ENCODE results near the gene ZNF592. TPM values are rescaled to one million over a fixed set of nuclear protein-coding genes. Genes with fewer than 3 reads are reported as not detected.

The ZNF592 gene
- total RNA-seq, 1 experiment from 2014 or later = 34.6 TPM

DNA sequence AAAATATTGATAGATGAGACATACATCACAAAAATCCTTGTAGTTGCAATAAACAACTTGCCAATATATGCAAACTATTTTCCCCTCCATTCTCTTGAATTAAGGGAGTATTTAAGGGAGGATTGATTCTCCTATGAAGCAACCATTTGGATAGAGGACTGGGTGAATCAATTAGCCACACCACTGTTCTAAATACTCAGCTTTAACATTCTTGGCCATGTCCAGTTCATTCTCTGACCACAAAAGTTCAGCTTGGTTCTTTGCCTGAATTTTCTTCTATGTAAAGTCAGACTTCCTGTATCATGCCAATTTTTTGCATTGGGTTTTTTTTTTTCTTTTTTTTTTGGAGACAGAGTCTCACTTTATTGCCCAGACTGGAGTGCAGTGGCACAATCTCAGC is 16.6 kb upstream of the ZNF592 start:
- Histone ChIP-seq H3K23ac (ENCODE audit: insufficient read length, low read depth, low read length) (no peak overlapping the region), H4K8ac (replicated peaks; ENCODE audit: insufficient read length, low read depth, low read length) (no peak overlapping the region), H3K9me3 (ENCODE audit: control insufficient read depth, low read depth, low read length) (no peaks in the 10 kb centered on the region), H4K20me1 (ENCODE audit: control insufficient read depth, insufficient read depth, insufficient read length) (no peaks in the 10 kb centered on the region), H3K4ac (ENCODE audit: low read depth, low read length) (no peak overlapping the region), H2BK15ac (ENCODE audit: low read depth, low read length) (no peak overlapping the region), H2AK5ac (ENCODE audit: insufficient read length, low read length) (no peak overlapping the region), H2BK20ac (ENCODE audit: low read depth, low read length, poor library complexity, severe bottlenecking) (no peak overlapping the region), H3K9ac (ENCODE audit: extremely low read depth, insufficient read length, low read length) (no peak overlapping the region), H2BK5ac (ENCODE audit: insufficient read length, low read length) (no peak overlapping the region), H3K79me1 (ENCODE audit: insufficient read depth, low read depth, low read length, poor library complexity, severe bottlenecking) (no peaks in the 10 kb centered on the region), H2AFZ (ENCODE audit: low read length) (no peak overlapping the region), H3K14ac (ENCODE audit: insufficient read depth, low read length) (no peak overlapping the region), H4K91ac (ENCODE audit: insufficient read length, low read depth, low read length) (no peak overlapping the region), H3K23me2 (ENCODE audit: insufficient read length, low read depth, low read length, poor library complexity, severe bottlenecking) (no peaks in the 10 kb centered on the region), H3K27ac (ENCODE audit: insufficient read length, low read depth, low read length) (no peak overlapping the region), H3K27me3 (ENCODE audit: insufficient read depth, low read length) (no peaks in the 10 kb centered on the region), H3K79me2 (ENCODE audit: insufficient read depth, low read length) (no peaks in the 10 kb centered on the region), H3K4me1 (ENCODE audit: insufficient read depth, low read length) (peaks cover 4% of the 10 kb centered on the region; the same call in 1 of the 2 replicates), H3K4me2 (ENCODE audit: insufficient read depth, insufficient read length, low read length) (no peak overlapping the region), H3T11ph (ENCODE audit: low read length) (no peak overlapping the region), H4K5ac (ENCODE audit: insufficient read length, low read depth, low read length) (no peak overlapping the region), H2BK12ac (ENCODE audit: insufficient read length, low read depth, low read length) (no peak overlapping the region), H2BK120ac (ENCODE audit: low read depth, low read length, poor library complexity, severe bottlenecking) (no peak overlapping the region), H3K56ac (ENCODE audit: insufficient read length, low read depth, low read length) (no peak overlapping the region), H3K18ac (ENCODE audit: insufficient read length, low read depth, low read length) (no peak overlapping the region)
- DNase-seq = no peak
- Mint-ChIP-seq H3K36me3 (ENCODE audit: insufficient read depth in 1 of 3, low read depth in 3 of 3) (no peaks in the 10 kb centered on the region), H3K27ac (no peak overlapping the region), H3K27me3 (ENCODE audit: low read depth) (no peaks in the 10 kb centered on the region), H3K4me3 (no peak overlapping the region), H3K9me3 (no peaks in the 10 kb centered on the region), H3K4me1 (peaks cover 17 to 19% of the 10 kb centered on the region in 2 experiments)
- TF ChIP-seq, protein P1, sequence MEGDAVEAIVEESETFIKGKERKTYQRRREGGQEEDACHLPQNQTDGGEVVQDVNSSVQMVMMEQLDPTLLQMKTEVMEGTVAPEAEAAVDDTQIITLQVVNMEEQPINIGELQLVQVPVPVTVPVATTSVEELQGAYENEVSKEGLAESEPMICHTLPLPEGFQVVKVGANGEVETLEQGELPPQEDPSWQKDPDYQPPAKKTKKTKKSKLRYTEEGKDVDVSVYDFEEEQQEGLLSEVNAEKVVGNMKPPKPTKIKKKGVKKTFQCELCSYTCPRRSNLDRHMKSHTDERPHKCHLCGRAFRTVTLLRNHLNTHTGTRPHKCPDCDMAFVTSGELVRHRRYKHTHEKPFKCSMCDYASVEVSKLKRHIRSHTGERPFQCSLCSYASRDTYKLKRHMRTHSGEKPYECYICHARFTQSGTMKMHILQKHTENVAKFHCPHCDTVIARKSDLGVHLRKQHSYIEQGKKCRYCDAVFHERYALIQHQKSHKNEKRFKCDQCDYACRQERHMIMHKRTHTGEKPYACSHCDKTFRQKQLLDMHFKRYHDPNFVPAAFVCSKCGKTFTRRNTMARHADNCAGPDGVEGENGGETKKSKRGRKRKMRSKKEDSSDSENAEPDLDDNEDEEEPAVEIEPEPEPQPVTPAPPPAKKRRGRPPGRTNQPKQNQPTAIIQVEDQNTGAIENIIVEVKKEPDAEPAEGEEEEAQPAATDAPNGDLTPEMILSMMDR (conservative IDR thresholded peaks at IDR 0.05) = no peak

All from H9 (cell line).